GM21529 (cell line): ENCODE data around the gene DNAH7.

Experiments
- ATAC-seq: cut with Tn5 transposase; IDR thresholded peaks from one replicate; pipeline ENCODE4 v1.9.1; 2021; ENCODE audit not compliant: unreplicated experiment

Gene DNAH7

DNA sequence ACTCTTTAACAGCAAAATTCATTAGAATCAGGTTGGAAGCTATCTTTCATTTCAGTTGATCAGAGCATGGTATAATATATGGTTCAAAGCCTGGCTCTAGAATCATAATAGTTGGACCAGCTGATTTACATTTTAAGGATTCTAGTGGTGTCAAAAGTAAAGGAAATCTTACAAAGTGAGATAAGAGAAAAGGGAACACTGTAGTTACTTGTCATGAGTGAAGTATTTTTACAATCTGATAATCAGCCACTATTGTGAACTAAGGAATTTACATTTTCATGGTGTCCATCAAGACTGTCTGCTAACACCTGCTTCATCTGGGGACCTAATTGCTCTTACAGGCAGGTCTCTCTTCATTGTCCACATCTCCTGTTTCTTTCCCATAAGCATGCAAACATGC is 250.5 kb downstream of the DNAH7 start:
- no peak for ATAC-seq

GRCh38 chr2:195815083-195815482 is 253.6 kb downstream of the DNAH7 start:
- ATAC-seq = no peak

- no peak for ATAC-seq
Measured at GRCh38 chr2:195813421-195813820, 255.2 kb downstream of the DNAH7 start.

- no peak for ATAC-seq
Measured at GRCh38 chr2:195810340-195811098, 258.1 kb downstream of the DNAH7 start.

- ATAC-seq = no peak
Measured at GRCh38 chr2:195808189-195808588, 260.4 kb downstream of the DNAH7 start.

- ATAC-seq = no peak
Measured at GRCh38 chr2:195805283-195805976, 263.2 kb downstream of the DNAH7 start.

GRCh38 chr2:195795879-195796278 is 272.8 kb downstream of the DNAH7 start:
- no peak for ATAC-seq

DNA sequence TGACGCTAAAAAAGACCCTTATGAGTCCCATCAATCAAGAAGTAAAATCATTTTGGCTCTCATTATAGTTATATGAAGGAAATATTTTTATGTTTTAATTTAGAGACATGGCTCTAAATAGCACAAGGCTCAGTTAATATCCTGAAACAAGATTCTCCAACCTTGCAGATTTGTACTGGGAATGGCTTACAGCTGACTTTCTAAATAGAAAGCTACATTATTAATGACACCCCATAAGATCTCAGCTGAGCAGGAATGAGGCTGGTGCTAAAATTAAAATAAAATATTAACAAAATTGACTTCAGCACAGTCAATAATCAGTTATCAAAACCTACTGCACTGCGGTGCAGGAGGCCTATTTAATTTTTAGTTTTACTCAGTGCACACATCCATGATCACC is 274.8 kb downstream of the DNAH7 start:
- no peak for ATAC-seq

GRCh38 chr2:195782156-195782555 is 286.5 kb downstream of the DNAH7 start:
- no peak for ATAC-seq

DNA sequence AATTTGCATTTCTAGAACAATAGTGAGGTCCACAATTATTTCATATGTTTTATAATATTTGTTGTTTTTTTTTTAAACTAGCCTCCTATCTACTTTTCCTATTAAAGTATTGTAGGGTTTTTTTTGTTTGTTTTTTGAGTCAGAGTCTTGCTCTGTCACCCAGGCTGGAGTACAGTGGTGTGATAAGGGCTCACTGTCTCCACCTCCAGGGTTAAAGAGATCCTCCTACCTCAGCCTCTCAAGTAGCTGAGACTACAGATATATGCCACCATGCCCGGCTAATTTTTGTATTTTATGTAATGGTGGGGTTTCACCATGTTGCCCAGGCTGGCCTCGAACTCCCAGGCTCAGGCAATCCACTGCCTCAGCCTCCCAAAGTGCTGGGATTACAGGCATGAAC is 289.1 kb downstream of the DNAH7 start:
- no peak for ATAC-seq

GRCh38 chr2:195769975-195770374 is 298.7 kb downstream of the DNAH7 start:
- ATAC-seq = no peak

- ATAC-seq = no peak
Measured at GRCh38 chr2:195768431-195768830, 300.2 kb downstream of the DNAH7 start.

- ATAC-seq = no peak
Measured at GRCh38 chr2:195766691-195767090, 301.9 kb downstream of the DNAH7 start.

DNA sequence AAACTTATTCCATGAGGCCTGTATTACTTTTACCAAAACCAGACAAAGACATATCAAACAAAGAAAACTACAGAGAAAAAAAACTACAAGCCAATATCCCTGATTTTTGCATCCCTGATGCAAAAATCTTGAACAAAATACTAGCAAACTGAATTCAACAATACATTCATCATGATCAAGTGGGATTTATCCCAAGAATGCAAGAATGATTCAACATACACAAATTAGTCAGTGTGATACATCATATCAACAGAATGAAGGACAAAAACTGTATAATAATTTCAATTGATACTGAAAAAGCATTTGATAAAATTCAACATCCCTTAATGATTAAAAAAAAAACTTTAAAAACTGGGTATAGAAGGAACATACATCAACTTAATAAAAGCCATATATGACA is 304.8 kb downstream of the DNAH7 start:
- no peak for ATAC-seq

- no peak for ATAC-seq
Measured at GRCh38 chr2:195759877-195760276, 308.8 kb downstream of the DNAH7 start.

- ATAC-seq = no peak
Measured at GRCh38 chr2:195758846-195759245, 309.8 kb downstream of the DNAH7 start.

- ATAC-seq = no peak
Measured at GRCh38 chr2:195756218-195756942, 312.3 kb downstream of the DNAH7 start.

DNA sequence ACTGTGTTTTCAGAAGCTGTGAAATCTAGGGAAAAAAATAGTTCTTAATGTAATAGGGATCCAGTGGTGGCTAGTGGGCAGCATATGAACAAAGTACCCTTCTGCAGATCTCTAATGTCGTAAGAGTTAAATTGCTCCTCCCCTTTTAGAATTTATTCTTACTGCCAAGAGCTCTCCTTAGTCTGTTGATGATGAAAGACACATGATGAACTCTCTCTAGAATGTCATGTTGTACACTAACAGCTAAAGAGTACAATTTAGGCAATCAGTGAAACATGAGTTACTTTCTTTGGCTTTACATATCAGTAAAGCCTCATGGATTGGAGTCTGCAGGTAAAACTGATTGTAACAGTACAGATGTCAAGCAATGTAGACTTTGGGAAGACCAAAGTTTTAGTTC is 327.4 kb downstream of the DNAH7 start:
- ATAC-seq = no peak

GRCh38 chr2:195737511-195738325 is 330.9 kb downstream of the DNAH7 start:
- ATAC-seq = no peak

DNA sequence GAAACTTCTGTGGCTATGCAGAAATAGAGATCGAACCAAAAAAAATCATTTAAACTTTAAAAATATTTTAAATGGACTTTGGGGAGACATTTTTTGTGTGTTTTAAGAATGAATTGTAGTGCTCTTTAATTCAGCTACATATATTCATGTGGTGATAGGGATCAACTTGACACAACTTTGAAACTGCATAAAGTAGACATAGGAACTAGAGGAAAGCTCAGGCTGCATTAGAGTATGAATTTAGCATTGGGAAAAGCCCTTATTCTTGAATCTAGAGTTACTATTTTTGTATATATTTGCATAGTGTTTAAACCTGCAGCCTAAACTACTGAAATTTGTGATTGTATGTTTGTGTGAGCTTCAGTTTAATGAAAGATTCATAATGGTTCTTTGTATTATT is 333.3 kb downstream of the DNAH7 start:
- ATAC-seq = no peak

GRCh38 chr2:195734931-195735330 is 333.7 kb downstream of the DNAH7 start:
- no peak for ATAC-seq
